ENCODE data around the gene CC2D2B.
"Not testable (repeated sequence)": the region's sequence is repeated elsewhere in the genome, so short reads cannot be mapped to it uniquely, and the experiment has no call there.

CC2D2B gene

GRCh38 chr10:96017191-96017687 is 109.5 kb downstream of the CC2D2B start:
- DNase-seq (ENCODE audit: low read depth in 4 of 4, low spot score in 1 of 4) = peak in 2 of 4 experiments; percentile 2 to 14

- no peak for DNase-seq (ENCODE audit: low read depth in 4 of 4, low spot score in 1 of 4)
These were observed 113.6 kb downstream of the CC2D2B start for GRCh38 chr10:96021332-96021731.

- DNase-seq (ENCODE audit: low read depth in 4 of 4, low spot score in 1 of 4) = no peak
These were observed 115.0 kb downstream of the CC2D2B start for GRCh38 chr10:96022739-96023138.

GRCh38 chr10:96023168-96023567 is 115.4 kb downstream of the CC2D2B start:
- DNase-seq (ENCODE audit: low read depth in 4 of 4, low spot score in 1 of 4) = no peak

- no peak for DNase-seq (ENCODE audit: low read depth in 4 of 4, low spot score in 1 of 4)
These were observed 117.8 kb downstream of the CC2D2B start for GRCh38 chr10:96025566-96025965.

- no peak for DNase-seq (ENCODE audit: low read depth in 4 of 4, low spot score in 1 of 4)
These were observed 126.8 kb downstream of the CC2D2B start for GRCh38 chr10:96034625-96035024.

- DNase-seq (ENCODE audit: low read depth in 4 of 4, low spot score in 1 of 4) = no peak
These were observed 131.0 kb downstream of the CC2D2B start for GRCh38 chr10:96038476-96039387.

GRCh38 chr10:96041146-96041545 is 133.4 kb downstream of the CC2D2B start:
- DNase-seq (ENCODE audit: low read depth in 4 of 4, low spot score in 1 of 4) = no peak

GRCh38 chr10:96043033-96043892 is 135.5 kb downstream of the CC2D2B start, which contains the start of gene CCNJ:
Gene CCNJ, plus strand, starts transcription at chr10:96043583. Its CDS starts 811 bp downstream, at chr10:96044394.
- peak; percentile 53 to 76 (median 66) for DNase-seq (ENCODE audit: low read depth in 4 of 4, low spot score in 1 of 4)

- peak in 3 of 4 experiments; percentile 29 to 30 (median 30) for DNase-seq (ENCODE audit: low read depth in 4 of 4, low spot score in 1 of 4)
These were observed 136.3 kb downstream of the CC2D2B start for GRCh38 chr10:96043893-96044715.

GRCh38 chr10:96044736-96045135 is 137.0 kb downstream of the CC2D2B start:
- DNase-seq (ENCODE audit: low read depth in 4 of 4, low spot score in 1 of 4) = no peak

GRCh38 chr10:96046546-96046945 is 138.8 kb downstream of the CC2D2B start:
- DNase-seq (ENCODE audit: low read depth in 4 of 4, low spot score in 1 of 4) = no peak

GRCh38 chr10:96047004-96047649 is 139.4 kb downstream of the CC2D2B start:
- no peak for DNase-seq (ENCODE audit: low read depth in 4 of 4, low spot score in 1 of 4)

GRCh38 chr10:96047925-96048324 is 140.2 kb downstream of the CC2D2B start:
- not testable (repeated sequence) for DNase-seq (ENCODE audit: low read depth in 4 of 4, low spot score in 1 of 4)

- no peak for DNase-seq (ENCODE audit: low read depth in 4 of 4, low spot score in 1 of 4)
These were observed 141.6 kb downstream of the CC2D2B start for GRCh38 chr10:96049340-96049739.

GRCh38 chr10:96053985-96054384 is 146.2 kb downstream of the CC2D2B start:
- no peak for DNase-seq (ENCODE audit: low read depth in 4 of 4, low spot score in 1 of 4)

GRCh38 chr10:96056787-96057186 is 149.0 kb downstream of the CC2D2B start:
- DNase-seq (ENCODE audit: low read depth in 4 of 4, low spot score in 1 of 4) = no peak

- DNase-seq (ENCODE audit: low read depth in 4 of 4, low spot score in 1 of 4) = no peak
These were observed 153.5 kb downstream of the CC2D2B start for GRCh38 chr10:96061232-96061631.

- no peak for DNase-seq (ENCODE audit: low read depth in 4 of 4, low spot score in 1 of 4)
These were observed 164.9 kb downstream of the CC2D2B start for GRCh38 chr10:96072674-96073073.

GRCh38 chr10:96073722-96074121 is 165.9 kb downstream of the CC2D2B start:
- no peak for DNase-seq (ENCODE audit: low read depth in 4 of 4, low spot score in 1 of 4)
